GM19468 (cell line): ENCODE data around the gene PCDHGA2.
"Not testable (repeated sequence)": the region's sequence is repeated elsewhere in the genome, so short reads cannot be mapped to it uniquely, and the experiment has no call there.

Experiments
- ATAC-seq: cut with Tn5 transposase; IDR thresholded peaks from one replicate; pipeline ENCODE4 v1.9.1; 2021; ENCODE audit warnings: mild to moderate bottlenecking, moderate library complexity, moderate number of reproducible peaks; ENCODE audit not compliant: unreplicated experiment; ENCODE audit errors: extremely low read depth

The PCDHGA2 gene

GRCh38 chr5:141338538-141339306 lies at the start of gene PCDHGA2:
Gene PCDHGA2 (plus strand): TSS chr5:141338760.
- ATAC-seq = no peak

GRCh38 chr5:141298376-141298775 lies 40.2 kb upstream of the PCDHGA2 start:
- no peak for ATAC-seq

- no peak for ATAC-seq
Measured at GRCh38 chr5:141303756-141304155, 34.8 kb upstream of the PCDHGA2 start, which contains the start of gene SLC25A2. Gene SLC25A2 (minus strand): TSS chr5:141304049. CDS start chr5:141303865, 184 bp downstream.

GRCh38 chr5:141306630-141307029 lies 31.9 kb upstream of the PCDHGA2 start:
- no peak for ATAC-seq

- ATAC-seq = no peak
Measured at GRCh38 chr5:141313711-141314110, 24.8 kb upstream of the PCDHGA2 start.

GRCh38 chr5:141316963-141317362 lies 21.6 kb upstream of the PCDHGA2 start:
- ATAC-seq = not testable (repeated sequence)

GRCh38 chr5:141319202-141319601 lies 19.4 kb upstream of the PCDHGA2 start:
- no peak for ATAC-seq

GRCh38 chr5:141319699-141320098 lies 18.9 kb upstream of the PCDHGA2 start:
- ATAC-seq = no peak

- ATAC-seq = peak; percentile 96
Measured at GRCh38 chr5:141320225-141321169, 18.1 kb upstream of the PCDHGA2 start, which contains the start of gene TAF7. Gene TAF7 (minus strand): TSS chr5:141320784. CDS start chr5:141320044, 740 bp downstream.

- ATAC-seq = no peak
Measured at GRCh38 chr5:141322261-141322660, 16.3 kb upstream of the PCDHGA2 start.

GRCh38 chr5:141326088-141326854 lies 12.3 kb upstream of the PCDHGA2 start:
- ATAC-seq = peak; percentile 28

- ATAC-seq = no peak
Measured at GRCh38 chr5:141328231-141328630, 10.3 kb upstream of the PCDHGA2 start.

GRCh38 chr5:141330299-141331080 lies 8.1 kb upstream of the PCDHGA2 start, which contains the start of gene PCDHGA1:
Gene PCDHGA1 (plus strand): TSS chr5:141330514.
- ATAC-seq = no peak

GRCh38 chr5:141332571-141332970 lies 6.0 kb upstream of the PCDHGA2 start:
- ATAC-seq = not testable (repeated sequence)

- ATAC-seq = not testable (repeated sequence)
Measured at GRCh38 chr5:141340781-141341354, 2.3 kb downstream of the PCDHGA2 start.

- no peak for ATAC-seq
Measured at GRCh38 chr5:141342773-141343172, 4.2 kb downstream of the PCDHGA2 start.

GRCh38 chr5:141343242-141343952 lies 4.8 kb downstream of the PCDHGA2 start, which contains the start of gene PCDHGA3:
Gene PCDHGA3 (plus strand): TSS chr5:141343829. CDS start chr5:141344034, 205 bp downstream.
- no peak for ATAC-seq

- no peak for ATAC-seq
Measured at GRCh38 chr5:141343953-141344463, 5.4 kb downstream of the PCDHGA2 start.
